HL-60 (cell line): ENCODE results near the gene LRP5.

Experiments
- DNase-seq, 2 experiments: peaks; one replicate each; pipeline ENCODE4 v3.0.0-alpha.2; 2010 to 2020; ENCODE audit warnings: low read depth in 1 of 2, low spot score in 1 of 2
- H3K27ac ChIP-seq: fragments of 250-450 bp; sonication (Bioruptor Pico); replicated peaks from 2 replicates; pipeline ENCODE4 v1.5.1; 2020; ENCODE audit warnings: mild to moderate bottlenecking, moderate library complexity
- H3K27me3 ChIP-seq: fragments of 250-450 bp; sonication (Bioruptor Pico); 2 replicates; pipeline ENCODE4 v1.5.1; 2021; ENCODE audit warnings: mild to moderate bottlenecking, moderate library complexity; ENCODE audit not compliant: insufficient read depth, poor library complexity, severe bottlenecking
- H3K4me3 ChIP-seq: replicated peaks from 2 replicates; pipeline ENCODE4 v1.5.1; 2011; ENCODE audit warnings: mild to moderate bottlenecking, control low read depth, low read length; ENCODE audit not compliant: insufficient read depth
- CTCF ChIP-seq: IDR thresholded peaks from one replicate; pipeline ENCODE4 v1.5.1; 2011; ENCODE audit warnings: low read length, control low read depth, inconsistent platforms; ENCODE audit not compliant: insufficient read depth
- GABPA ChIP-seq: IDR thresholded peaks from 2 replicates; pipeline ENCODE4 v1.6.1; 2012; ENCODE audit warnings: low read depth
- POLR2AphosphoS5 ChIP-seq: IDR thresholded peaks from 2 replicates; pipeline ENCODE4 v1.6.1; 2012; ENCODE audit warnings: low read depth
- REST ChIP-seq: IDR thresholded peaks from 2 replicates; pipeline ENCODE4 v1.6.1; 2012; ENCODE audit warnings: low read depth; ENCODE audit not compliant: insufficient replicate concordance
- SPI1 ChIP-seq: IDR thresholded peaks from 2 replicates; pipeline ENCODE4 v1.6.1; 2012; ENCODE audit warnings: low read depth, mild to moderate bottlenecking, borderline replicate concordance

Gene LRP5

GRCh38 chr11:68274306-68274705 is 38.1 kb upstream of the LRP5 start:
- no peaks in the 10 kb centered on the region for H3K27me3 ChIP-seq
- DNase-seq, result no peak
- no peak overlapping the region for H3K4me3 ChIP-seq
- no peak for TF ChIP-seq SPI1
- TF ChIP-seq REST, result no peak
- no peak for TF ChIP-seq GABPA
- no peak for TF ChIP-seq CTCF
- no peak for TF ChIP-seq POLR2AphosphoS5
- no peak overlapping the region for H3K27ac ChIP-seq

DNA sequence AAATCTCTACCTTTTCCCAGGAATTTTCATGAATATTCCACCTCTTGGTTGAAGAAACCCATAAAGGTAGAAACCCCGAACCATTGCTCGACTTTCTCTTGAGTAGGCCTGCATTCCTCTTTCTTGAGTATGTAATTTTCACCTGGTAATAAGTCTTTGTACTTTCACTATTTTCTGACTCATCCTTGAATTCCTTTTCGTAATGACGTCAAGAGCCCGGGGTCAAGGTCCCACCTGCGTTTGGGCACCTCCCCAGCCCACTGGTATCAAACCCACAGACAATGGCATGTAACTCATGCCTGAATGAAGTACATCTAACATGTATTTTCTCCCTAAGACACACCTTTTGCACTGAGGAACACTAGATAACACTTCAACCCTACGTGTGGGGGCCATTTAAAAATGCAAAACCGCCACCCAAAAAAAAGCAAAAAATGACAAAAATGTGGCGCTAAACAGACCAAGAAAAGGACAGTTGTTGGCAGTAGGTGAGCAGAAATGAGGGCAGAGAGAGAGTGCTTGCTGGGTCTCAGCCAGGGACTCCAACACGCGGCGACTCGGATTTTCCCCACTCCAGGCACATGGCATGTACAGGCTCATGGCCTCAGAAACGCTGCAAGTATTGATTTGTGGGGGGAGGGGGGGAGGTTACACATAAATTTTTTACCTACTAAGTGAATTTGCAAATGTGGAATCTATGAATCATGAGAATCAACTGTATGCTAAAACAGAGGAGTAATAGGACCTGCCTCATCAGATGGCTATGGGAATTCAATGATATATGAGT is 36.5 kb upstream of the LRP5 start:
- Histone ChIP-seq H3K4me3 (no peak overlapping the region), H3K27me3 (no peaks in the 10 kb centered on the region), H3K27ac (no peak overlapping the region)
- DNase-seq, result no peak
- no peak for TF ChIP-seq SPI1
- TF ChIP-seq GABPA, result no peak
- no peak for TF ChIP-seq CTCF
- no peak for TF ChIP-seq POLR2AphosphoS5
- TF ChIP-seq REST, result no peak

- H3K4me3 ChIP-seq, result no peak overlapping the region
- no peak for TF ChIP-seq SPI1
- TF ChIP-seq GABPA, result no peak
- no peak for TF ChIP-seq REST
- TF ChIP-seq POLR2AphosphoS5, result no peak
- no peak for TF ChIP-seq CTCF
- H3K27ac ChIP-seq, result no peak overlapping the region
- no peaks in the 10 kb centered on the region for H3K27me3 ChIP-seq
- DNase-seq, result no peak
These were observed 35.5 kb upstream of the LRP5 start for GRCh38 chr11:68276861-68277260.
